Measurements from ENCODE around the gene KCMF1.

GRCh38 chr2:85009019-85009618, 38.2 kb downstream of the KCMF1 start:
- TF ChIP-seq CTCF (IDR thresholded peaks at IDR 0.05; ENCODE audit: poor library complexity, severe bottlenecking) (no peak), POLR2AphosphoS5 (IDR thresholded peaks at IDR 0.05) (no peak), REST (IDR thresholded peaks at IDR 0.05; ENCODE audit: borderline replicate concordance) (no peak), EP300 (conservative IDR thresholded peaks at IDR 0.05; ENCODE audit: poor library complexity, severe bottlenecking) (no peak)

Data from neural cell (in vitro differentiated cells).